LHCN-M2 (cell line): ENCODE measurements around the gene TAB2. TPM values are rescaled to one million over a fixed set of nuclear protein-coding genes. Genes with fewer than 3 reads are reported as not detected.

Experiments
- DNase-seq: peaks from one replicate; pipeline ENCODE4 v3.0.0-alpha.2; 2012; ENCODE audit warnings: low read depth
- total RNA-seq: library from RNA; depleted of rRNA; stranded (reverse); fragments of >200 nt; gene quantifications from 2 replicates; pipeline ENCODE4 v1.2.3, GENCODE V29; 2014

The TAB2 gene
- total RNA-seq, 1 experiment from 2014 or later: 23.1 TPM

- DNase-seq: peak; percentile 37
Observed at GRCh38 chr6:149366267-149366921, 48.9 kb downstream of the TAB2 start.

- DNase-seq: no peak
Observed at GRCh38 chr6:149368065-149368464, 50.6 kb downstream of the TAB2 start.

- DNase-seq: no peak
Observed at GRCh38 chr6:149371154-149371553, 53.6 kb downstream of the TAB2 start.

- no peak for DNase-seq
Observed at GRCh38 chr6:149372062-149372461, 54.5 kb downstream of the TAB2 start.

GRCh38 chr6:149373511-149373910 is 56.0 kb downstream of the TAB2 start:
- no peak for DNase-seq

GRCh38 chr6:149379977-149380376 is 62.5 kb downstream of the TAB2 start:
- no peak for DNase-seq

GRCh38 chr6:149380523-149380922 is 63.0 kb downstream of the TAB2 start:
- no peak for DNase-seq

- no peak for DNase-seq
Observed at GRCh38 chr6:149383371-149383770, 65.9 kb downstream of the TAB2 start.

- no peak for DNase-seq
Observed at GRCh38 chr6:149384464-149384863, 67.0 kb downstream of the TAB2 start.

- no peak for DNase-seq
Observed at GRCh38 chr6:149385998-149386646, 68.6 kb downstream of the TAB2 start.

- DNase-seq: no peak
Observed at GRCh38 chr6:149387779-149388512, 70.4 kb downstream of the TAB2 start.

- peak; percentile 21 for DNase-seq
Observed at GRCh38 chr6:149389509-149390297, 72.2 kb downstream of the TAB2 start.

GRCh38 chr6:149392093-149392492 is 74.6 kb downstream of the TAB2 start:
- DNase-seq: no peak

- DNase-seq: no peak
Observed at GRCh38 chr6:149392535-149392934, 75.0 kb downstream of the TAB2 start.

- DNase-seq: peak; percentile 34
Observed at GRCh38 chr6:149393002-149393679, 75.6 kb downstream of the TAB2 start.

- DNase-seq: no peak
Observed at GRCh38 chr6:149395185-149395584, 77.7 kb downstream of the TAB2 start.

- no peak for DNase-seq
Observed at GRCh38 chr6:149397384-149397783, 79.9 kb downstream of the TAB2 start.

- no peak for DNase-seq
Observed at GRCh38 chr6:149400050-149400449, 82.5 kb downstream of the TAB2 start, which contains the start of gene SUMO4. Gene SUMO4 (plus strand): TSS chr6:149400262. CDS start chr6:149400392, 130 bp downstream.

- DNase-seq: no peak
Observed at GRCh38 chr6:149403534-149403933, 86.0 kb downstream of the TAB2 start.

GRCh38 chr6:149405823-149406765 is 88.6 kb downstream of the TAB2 start:
- peak; percentile 23 for DNase-seq
